Lung (tissue), 12 donors: Measurements from ENCODE around the gene ADAMTS5. TPM values are rescaled to one million over a fixed set of nuclear protein-coding genes. Genes with fewer than 3 reads are reported as not detected.

Experiments used
- ATAC-seq: fragments of 200-7000 bp; cut with Tn5 transposase; one replicate; pipeline ENCODE4 v1.9.1; 2020; ENCODE audit warnings: moderate number of reproducible peaks; ENCODE audit not compliant: insufficient read depth, low FRiP score
- DNase-seq, 3 donors: peaks; one replicate each; pipeline ENCODE4 v3.0.0-alpha.2; 2013 to 2017
- H3K27ac ChIP-seq, 2 donors: one replicate each; pipeline ENCODE4 v1.5.1; 2013; ENCODE audit warnings: mild to moderate bottlenecking in 2 of 2, moderate library complexity in 2 of 2, control low read depth in 1 of 2, inconsistent platforms in 1 of 2, low read depth in 1 of 2, low read length in 1 of 2
- H3K27me3 ChIP-seq, 3 donors: one replicate each; pipeline ENCODE4 v1.5.1; 2013; ENCODE audit warnings: low read length in 2 of 3; ENCODE audit not compliant: control insufficient read depth in 3 of 3, insufficient read depth in 3 of 3
- H3K36me3 ChIP-seq, 4 donors: one replicate each; pipeline ENCODE4 v1.5.1; 2013; ENCODE audit warnings: low read length in 4 of 4, mild to moderate bottlenecking in 1 of 4, moderate library complexity in 1 of 4; ENCODE audit not compliant: control insufficient read depth in 4 of 4, insufficient read depth in 4 of 4
- H3K4me1 ChIP-seq, 5 donors: one replicate each; pipeline ENCODE4 v1.5.1; 2013; ENCODE audit warnings: low read length in 5 of 5, mild to moderate bottlenecking in 2 of 5, moderate library complexity in 1 of 5; ENCODE audit not compliant: control insufficient read depth in 5 of 5, insufficient read depth in 5 of 5
- H3K4me3 ChIP-seq: one replicate; pipeline ENCODE4 v1.5.1; 2013; ENCODE audit warnings: mild to moderate bottlenecking, control low read depth, moderate library complexity
- H3K9ac ChIP-seq, 2 donors: one replicate each; pipeline ENCODE4 v1.5.1; 2013; ENCODE audit warnings: low read length in 2 of 2, control low read depth in 1 of 2; ENCODE audit not compliant: insufficient read depth in 1 of 2
- H3K9me3 ChIP-seq, 4 donors: one replicate each; pipeline ENCODE4 v1.5.1; 2013; ENCODE audit warnings: low read length in 3 of 4, mild to moderate bottlenecking in 1 of 4, moderate library complexity in 1 of 4; ENCODE audit not compliant: control insufficient read depth in 4 of 4, insufficient read depth in 3 of 4
- WGBS, 2 donors: extraction: QIAGEN DNeasy Blood & Tissue Kit; methylation state at CpG; one replicate each; pipeline ENCODE4 v1.1.7; 2013; 5-methylcytosine and 5-hydroxymethylcytosine counted together
- polyA plus RNA-seq, 2 donors: library from polyadenylated mRNA; stranded (reverse); fragments of 200-250 nt; gene quantifications; one replicate each; pipeline ENCODE4 v1.2.1, GENCODE V29; 2013
- total RNA-seq, 2 donors: library from RNA; depleted of rRNA in 1 of 2; stranded (reverse); fragments of >200 nt in 1 of 2; gene quantifications; one replicate each; pipeline ENCODE4 v1.2.1, GENCODE V29; 2014 to 2021
- TF ChIP-seq, protein P1 (sequence below): IDR thresholded peaks from 2 replicates; pipeline ENCODE4 v1.5.1; 2012; ENCODE audit warnings: mild to moderate bottlenecking; ENCODE audit errors: control extremely low read depth, extremely low read depth
- donor health status: control.
- donor health status: control.
- donor health status: Bipolar disorder and iron deficiency.
- donor health status: healthy.
- donor health status: DM: yes; HTN: yes; CAD: no.

Gene ADAMTS5
- total and polyA plus RNA-seq, 4 donors = 0.59 to 22.2 (median 2.8) TPM

DNA sequence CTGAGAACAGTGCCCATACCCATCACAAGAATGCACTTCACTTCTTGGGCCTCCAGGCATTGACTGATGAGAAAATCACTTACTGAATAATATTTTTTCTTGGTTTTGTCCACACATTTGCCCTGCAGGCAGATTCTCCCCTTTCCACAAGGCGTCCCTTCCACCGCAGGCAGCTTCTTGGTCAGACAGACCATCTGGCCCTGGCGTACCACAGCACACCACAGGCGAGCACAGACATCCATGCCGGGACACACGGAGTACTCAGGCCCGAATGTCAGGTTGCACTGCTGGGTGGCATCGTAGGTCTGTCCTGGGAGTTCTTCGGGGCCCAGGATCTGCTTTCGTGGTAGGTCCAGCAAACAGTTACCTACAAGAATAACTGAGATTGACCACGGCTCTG is 32.5 kb downstream of the ADAMTS5 start:
- ATAC-seq = no peak
- no peak overlapping the region for H3K4me3 ChIP-seq
- H3K9ac ChIP-seq = no peak overlapping the region
- 95 to 96% methylated on average over 11 of the region's 11 CpGs for WGBS, 2 donors
- H3K27me3 ChIP-seq = no peaks in the 10 kb centered on the region
- TF ChIP-seq, protein P1, sequence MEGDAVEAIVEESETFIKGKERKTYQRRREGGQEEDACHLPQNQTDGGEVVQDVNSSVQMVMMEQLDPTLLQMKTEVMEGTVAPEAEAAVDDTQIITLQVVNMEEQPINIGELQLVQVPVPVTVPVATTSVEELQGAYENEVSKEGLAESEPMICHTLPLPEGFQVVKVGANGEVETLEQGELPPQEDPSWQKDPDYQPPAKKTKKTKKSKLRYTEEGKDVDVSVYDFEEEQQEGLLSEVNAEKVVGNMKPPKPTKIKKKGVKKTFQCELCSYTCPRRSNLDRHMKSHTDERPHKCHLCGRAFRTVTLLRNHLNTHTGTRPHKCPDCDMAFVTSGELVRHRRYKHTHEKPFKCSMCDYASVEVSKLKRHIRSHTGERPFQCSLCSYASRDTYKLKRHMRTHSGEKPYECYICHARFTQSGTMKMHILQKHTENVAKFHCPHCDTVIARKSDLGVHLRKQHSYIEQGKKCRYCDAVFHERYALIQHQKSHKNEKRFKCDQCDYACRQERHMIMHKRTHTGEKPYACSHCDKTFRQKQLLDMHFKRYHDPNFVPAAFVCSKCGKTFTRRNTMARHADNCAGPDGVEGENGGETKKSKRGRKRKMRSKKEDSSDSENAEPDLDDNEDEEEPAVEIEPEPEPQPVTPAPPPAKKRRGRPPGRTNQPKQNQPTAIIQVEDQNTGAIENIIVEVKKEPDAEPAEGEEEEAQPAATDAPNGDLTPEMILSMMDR = no peak
- H3K36me3 ChIP-seq = no peaks in the 10 kb centered on the region
- H3K27ac ChIP-seq = no peak overlapping the region
- no peak for DNase-seq
- H3K4me1 ChIP-seq = peaks cover 0 to 19% (median 12%) of the 10 kb centered on the region in 5 donors
- H3K9me3 ChIP-seq = no peaks in the 10 kb centered on the region

DNA sequence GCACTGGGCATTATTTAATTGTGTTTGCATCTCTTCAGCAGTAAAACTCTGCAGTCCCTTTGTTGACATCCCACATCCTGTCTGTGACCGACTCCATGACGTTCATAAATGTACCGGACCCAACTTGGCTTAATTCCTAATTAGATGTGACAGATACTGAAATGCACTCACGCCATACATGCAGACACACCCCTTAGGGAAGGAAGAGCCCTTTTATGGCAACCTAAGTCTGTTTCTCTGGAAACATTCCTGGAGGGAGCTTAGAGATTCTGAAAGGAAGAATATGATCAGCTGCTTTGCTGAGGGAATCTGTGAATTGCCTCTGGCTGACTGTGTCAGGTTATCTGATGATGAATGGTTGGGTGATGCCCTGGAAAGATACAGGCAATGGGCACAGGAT is 33.4 kb downstream of the ADAMTS5 start:
- Histone ChIP-seq H3K4me1 (peaks cover 0 to 13% (median 5%) of the 10 kb centered on the region in 5 donors), H3K9me3 (no peaks in the 10 kb centered on the region), H3K36me3 (no peaks in the 10 kb centered on the region), H3K9ac (no peak overlapping the region), H3K27ac (no peak overlapping the region), H3K27me3 (no peaks in the 10 kb centered on the region), H3K4me3 (no peak overlapping the region)
- DNase-seq = peak in 2 of 3 donors; percentile 40 to 56
- 54 to 56% methylated on average over 4 of the region's 4 CpGs for WGBS, 2 donors
- TF ChIP-seq, protein P1 = no peak
- ATAC-seq = no peak

DNA sequence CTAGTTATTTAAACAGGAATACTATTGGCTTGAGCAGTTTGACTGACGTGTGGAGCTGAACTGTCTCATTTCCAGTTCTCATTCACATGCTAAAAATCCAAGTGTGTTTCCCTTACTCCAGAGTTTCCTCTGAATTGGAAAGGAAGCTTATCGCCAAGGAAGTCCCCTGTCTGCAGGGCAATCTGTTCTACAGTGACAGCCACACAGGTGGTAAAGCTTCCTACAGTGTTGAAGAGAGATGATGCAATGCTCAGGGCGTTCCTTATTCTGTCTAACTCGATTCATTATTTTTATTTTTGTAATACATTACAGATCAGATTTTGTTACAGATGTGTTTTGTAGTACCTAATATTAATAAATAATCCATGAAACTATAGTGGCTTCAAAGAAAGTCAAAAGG is 41.3 kb downstream of the ADAMTS5 start:
- Histone ChIP-seq H3K27ac (no peak overlapping the region), H3K36me3 (peaks cover 0 to 3% (median 0%) of the 10 kb centered on the region in 4 donors), H3K27me3 (no peaks in the 10 kb centered on the region), H3K9ac (no peak overlapping the region), H3K4me1 (no peaks in the 10 kb centered on the region), H3K4me3 (no peak overlapping the region), H3K9me3 (no peaks in the 10 kb centered on the region)
- no peak for ATAC-seq
- TF ChIP-seq, protein P1 = no peak
- no peak for DNase-seq
- WGBS, 2 donors = 73 to 74% methylated on average over 4 of the region's 4 CpGs

DNA sequence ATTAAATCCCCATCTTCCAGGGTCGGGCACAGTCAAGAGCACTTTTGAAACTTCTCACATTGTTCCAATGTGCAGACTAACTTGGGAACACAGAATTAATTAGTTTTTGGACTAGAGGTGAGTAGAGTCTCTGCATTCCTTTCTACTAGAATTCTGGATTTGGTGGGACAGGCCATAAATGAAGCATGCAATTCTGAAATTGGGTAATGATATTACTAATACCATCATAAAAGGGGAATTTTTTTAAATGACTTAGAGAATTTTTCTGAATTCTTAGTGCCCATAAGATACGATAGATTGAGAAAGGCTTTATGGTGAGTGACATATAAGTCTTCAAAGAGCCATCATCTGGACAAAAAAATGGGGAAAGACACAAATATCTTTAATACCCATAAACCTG is 41.8 kb downstream of the ADAMTS5 start:
- TF ChIP-seq, protein P1 = no peak
- Histone ChIP-seq H3K27me3 (no peaks in the 10 kb centered on the region), H3K36me3 (peaks cover 0 to 3% (median 0%) of the 10 kb centered on the region in 4 donors), H3K27ac (no peak overlapping the region), H3K4me1 (no peaks in the 10 kb centered on the region), H3K4me3 (no peak overlapping the region), H3K9me3 (no peaks in the 10 kb centered on the region), H3K9ac (no peak overlapping the region)
- ATAC-seq (no peak), DNase-seq (no peak)
- WGBS, 2 donors = 75 to 85% methylated on average over 2 of the region's 2 CpGs
